ENCODE data around the gene ZNF892.
A peak's percentile ranks its signal among the peaks of the same experiment; 100 is the strongest.

Gene ZNF892

DNA sequence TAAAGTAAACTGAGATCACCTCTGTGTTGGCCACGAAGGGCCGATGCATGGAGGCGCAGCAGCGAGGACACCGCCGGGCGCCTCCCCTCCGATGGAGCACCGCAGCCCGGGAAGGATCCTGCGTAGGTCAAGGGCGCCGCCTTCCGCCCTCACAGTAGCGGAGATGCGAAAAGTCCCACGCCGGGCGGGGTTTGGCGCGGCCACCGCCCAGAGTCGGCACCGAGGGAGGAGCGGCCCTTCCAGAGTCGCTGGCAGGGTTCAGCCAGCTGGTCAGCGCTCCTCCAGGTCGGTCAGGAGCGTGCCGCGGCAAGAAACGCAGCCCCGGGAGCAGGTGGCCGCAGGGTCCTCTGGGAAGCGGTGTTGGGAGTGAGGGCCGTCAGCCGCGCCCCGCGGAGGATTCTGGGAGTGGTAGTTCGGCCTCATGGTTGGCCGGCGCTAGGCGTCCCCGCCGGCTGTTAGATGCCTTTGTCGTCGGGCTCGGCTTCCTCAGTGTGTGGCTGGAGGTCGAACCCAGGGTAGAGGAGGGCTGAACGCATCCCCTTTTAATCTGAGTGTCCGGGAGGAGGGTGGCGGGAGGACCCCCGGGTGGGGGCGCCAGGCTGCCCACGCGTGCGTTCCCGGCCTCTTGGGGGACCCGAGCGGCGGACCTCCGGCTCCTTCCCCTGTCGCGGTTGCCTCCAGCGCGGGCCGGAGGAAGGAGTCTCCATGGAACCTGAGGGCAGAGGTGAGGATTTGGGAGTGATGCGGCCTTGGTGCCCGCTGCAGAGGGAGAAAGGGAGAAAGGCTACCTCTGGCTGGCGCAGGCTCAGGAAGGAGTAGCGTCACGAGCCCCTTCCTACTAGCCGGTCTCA, at the start of gene ZNF892:
Gene ZNF892 (plus strand): TSS at position 411 of the 851 bp plus-strand sequence. CDS start 295 bp downstream, at position 706.
- DNase-seq (ENCODE audit: low spot score) = peak; percentile 93

DNA sequence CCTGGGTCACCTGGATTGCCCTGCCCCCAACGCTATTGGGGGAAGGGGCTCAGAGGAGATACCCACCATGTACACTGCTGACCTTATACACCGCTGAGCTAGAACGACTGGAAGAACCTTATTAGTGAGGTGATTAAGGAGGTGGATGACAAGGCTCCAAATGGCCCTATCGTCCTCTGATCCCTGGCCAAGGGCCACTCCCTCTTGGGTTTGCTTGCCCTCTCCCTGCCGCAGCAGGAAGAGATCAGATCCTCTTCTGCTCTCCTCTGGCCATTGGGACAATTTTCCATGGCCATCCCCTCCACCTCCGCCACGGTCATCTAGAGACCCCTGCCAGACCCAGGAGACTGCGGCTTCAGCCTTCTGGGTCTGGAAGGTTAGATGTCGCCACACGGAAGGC, 48.9 kb upstream of the ZNF892 start:
- no peak for DNase-seq (ENCODE audit: low spot score)

DNA sequence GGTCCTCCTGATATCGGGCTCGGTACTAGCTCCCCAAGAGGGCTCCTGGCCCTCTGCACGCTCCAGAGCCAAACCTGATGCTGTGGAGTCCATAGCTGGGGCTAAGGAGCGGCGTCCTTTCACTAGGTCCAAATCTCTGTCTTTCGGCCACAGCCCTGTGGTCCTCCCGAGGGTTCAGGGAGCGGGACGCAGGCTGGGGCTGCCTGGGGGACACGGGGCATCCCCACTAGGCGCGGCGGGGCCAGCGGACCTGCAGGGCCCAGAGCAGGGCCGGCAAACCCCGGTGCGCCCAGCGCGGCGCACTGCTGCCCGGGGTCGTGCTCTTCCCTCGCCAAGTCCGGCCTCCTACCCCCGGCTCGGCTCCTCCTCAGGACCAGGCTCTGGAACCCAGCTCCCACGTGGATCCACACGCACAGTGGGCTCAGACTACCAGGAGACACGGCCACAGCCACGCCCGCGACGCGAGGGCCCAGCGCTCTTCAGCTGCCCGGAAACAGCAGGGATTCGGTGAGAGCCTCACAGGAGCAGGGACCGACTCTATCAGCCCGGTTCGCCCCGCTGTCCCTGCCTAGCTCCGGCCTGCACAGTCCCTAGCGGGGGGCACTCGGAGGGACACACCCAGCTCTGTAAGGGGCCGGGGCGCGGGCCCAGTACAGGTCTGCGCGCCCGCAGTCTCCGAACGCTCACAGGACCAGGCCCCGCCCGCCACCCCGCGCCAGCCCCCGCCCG, 48.3 kb upstream of the ZNF892 start:
- peak; percentile 44 for DNase-seq (ENCODE audit: low spot score)

DNA sequence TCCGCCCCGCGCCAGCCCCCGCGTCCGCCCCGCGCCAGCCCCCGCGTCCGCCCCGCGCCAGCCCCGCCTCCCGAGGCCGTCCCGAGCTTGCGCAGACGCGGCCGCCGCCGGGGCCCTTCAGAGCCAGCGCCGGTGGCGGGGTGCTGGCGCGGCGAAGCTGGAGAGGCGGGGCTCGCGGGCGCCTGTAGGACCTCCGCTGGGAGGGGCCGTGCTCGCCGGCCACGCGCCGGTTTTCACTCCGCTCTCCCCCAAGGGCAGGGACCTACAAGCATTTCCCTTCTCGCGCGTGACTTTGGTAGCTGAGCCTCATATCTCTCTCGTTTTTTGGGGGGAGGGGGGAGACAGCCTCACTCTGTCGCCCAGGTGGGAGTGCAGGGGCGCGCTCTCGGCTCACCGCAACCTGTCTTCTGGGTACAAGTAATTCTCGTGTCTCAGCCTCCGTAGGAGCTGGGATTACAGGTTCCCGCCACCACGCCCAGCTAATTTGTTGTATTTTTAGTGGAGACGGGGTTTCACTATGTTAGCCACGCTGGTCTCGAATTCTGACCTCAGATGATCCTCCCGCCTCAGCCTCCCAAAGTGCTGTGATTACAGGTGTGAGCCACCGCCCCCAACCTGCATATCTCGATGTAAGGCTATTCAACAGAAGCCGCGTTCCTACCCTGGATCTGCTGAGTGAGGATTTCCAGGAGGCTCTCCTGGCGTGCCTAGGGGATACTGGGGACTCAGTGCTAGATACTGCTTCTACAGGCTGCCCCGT, 47.5 kb upstream of the ZNF892 start, which contains the start of gene ZNF514:
Gene ZNF514 (minus strand): TSS at position 159 of the 760 bp plus-strand sequence. CDS start 6,595 bp downstream, outside the sequence.
- peak; percentile 74 for DNase-seq (ENCODE audit: low spot score)

DNA sequence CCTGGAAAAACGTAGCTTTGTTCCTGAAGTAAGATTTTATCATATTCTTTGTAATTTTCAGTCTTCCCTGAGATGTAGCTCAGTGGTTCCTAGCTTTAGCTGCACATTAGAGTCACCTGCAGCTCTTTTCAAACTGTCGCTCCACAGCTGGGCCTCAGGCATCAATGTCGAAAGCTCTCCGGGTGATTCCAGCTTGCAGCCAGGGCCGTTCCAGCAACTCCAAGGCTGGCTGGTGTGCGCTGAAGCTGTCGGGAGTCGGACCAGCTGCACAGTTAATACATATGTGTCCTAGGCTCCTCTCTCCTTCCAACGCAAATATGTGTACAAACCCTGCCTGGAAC, 42.3 kb upstream of the ZNF892 start:
- no peak for DNase-seq (ENCODE audit: low spot score)

DNA sequence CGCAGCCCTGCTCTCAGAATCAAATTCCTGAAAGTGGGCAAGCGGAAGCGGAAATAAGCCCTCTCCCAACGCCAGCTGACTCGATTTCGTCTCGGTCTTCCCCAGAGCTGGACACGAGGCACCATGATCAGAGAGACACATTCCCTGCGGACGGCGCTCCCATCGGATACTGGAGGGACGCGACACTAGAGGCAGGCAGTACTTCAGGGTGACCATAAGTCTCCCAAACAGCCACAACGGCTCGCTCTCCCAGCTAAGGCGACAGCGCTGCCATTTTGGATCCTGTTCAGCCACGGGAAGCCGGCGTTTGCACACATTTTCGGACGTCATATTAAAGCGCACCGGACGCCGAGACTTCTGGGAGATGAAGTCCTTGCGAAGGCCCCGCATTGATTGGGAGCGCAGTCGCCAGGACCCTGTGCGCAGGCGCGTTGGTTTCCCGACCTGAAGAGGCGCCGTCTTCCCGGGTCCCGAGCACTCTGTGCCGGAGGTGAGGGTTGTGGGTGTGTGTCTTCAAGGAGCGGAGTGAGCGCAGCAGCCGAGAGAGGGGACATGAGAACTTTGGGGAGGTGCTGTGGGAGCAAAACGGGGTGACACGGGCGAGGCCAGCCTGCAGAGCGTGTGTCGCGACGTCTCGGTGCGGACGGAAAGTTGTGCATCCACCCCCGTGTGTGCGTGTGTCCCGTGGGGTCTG, 41.8 kb upstream of the ZNF892 start, which contains the start of gene ZNF2:
Gene ZNF2 (plus strand): TSS at position 439 of the 694 bp plus-strand sequence. CDS start 10,418 bp downstream, outside the sequence.
- peak; percentile 98 for DNase-seq (ENCODE audit: low spot score)

DNA sequence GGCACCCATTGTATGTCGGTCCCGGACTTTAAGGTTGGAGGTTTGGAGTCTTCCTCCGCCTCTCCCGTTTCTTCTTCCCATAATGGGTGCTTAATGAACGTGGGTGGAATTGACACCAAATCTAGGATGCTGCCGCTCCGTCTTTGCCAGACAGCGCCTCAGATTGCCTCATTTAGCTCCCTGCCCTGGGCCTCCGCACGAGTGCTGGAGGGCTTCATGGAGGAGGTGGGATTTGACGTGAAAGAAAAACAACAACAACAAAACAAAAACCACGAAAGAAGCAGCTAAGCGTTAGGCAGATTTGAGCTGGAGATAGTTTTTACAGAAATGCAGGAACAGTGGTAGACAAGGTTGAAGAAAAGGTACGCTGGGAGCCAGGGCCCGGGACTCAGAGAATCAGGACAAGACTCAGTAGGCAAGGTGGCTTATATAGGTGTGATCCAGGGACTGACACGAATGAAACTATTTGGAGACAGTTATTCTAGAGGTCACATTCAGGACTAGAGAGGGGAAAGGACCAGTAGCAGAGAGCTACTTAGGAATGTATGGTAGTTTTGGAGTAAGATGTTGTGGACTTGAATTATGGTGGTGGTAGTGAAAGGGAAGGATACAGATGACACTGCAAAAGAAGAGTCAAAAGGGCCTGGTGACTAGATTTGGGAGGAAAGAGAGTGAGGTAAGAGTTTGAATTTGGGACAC, 41.1 kb upstream of the ZNF892 start:
- DNase-seq (ENCODE audit: low spot score) = no peak

DNA sequence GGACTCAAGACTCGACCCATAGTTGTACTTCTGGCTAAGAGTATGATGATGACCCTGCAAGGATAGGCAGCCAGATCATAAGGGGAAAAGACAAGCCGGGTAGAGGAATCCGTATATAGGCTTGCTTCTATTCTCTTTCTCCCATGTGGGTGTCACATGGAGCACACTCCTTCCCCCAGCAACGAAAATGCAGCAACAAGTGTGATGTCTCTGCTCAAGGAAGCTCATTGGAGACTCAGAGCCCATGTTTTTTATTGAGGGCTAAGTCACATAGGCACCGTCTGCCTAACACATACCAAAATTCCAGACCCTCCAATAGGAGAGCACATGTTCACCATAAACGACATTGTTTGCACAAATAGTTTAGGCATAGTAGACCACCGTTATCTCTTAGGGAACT, 35.4 kb upstream of the ZNF892 start:
- DNase-seq (ENCODE audit: low spot score) = no peak

DNA sequence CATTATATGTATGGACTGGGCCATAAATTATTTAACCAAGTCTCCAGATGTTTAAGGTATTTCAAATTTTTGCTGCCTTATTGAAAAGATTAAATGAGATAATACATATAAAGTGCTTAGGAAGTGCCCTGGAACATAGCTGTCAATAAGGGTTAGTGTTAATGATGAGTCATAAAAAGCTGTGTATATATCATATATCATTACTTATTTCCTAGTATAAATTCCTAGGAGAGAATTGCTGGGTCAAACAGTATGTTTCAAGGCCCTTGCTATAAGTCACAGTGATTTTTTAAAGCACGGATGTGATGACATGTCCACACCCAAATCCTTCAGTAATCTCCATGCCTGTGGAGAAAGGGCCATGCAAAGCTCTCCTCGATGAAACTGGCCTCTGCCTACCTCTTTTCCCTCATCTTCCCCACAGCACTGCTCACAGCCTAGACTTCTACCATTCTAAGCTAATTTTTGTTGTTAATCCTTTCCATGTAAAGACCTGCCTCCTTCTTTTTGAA, 33.2 kb upstream of the ZNF892 start:
- DNase-seq (ENCODE audit: low spot score) = no peak

DNA sequence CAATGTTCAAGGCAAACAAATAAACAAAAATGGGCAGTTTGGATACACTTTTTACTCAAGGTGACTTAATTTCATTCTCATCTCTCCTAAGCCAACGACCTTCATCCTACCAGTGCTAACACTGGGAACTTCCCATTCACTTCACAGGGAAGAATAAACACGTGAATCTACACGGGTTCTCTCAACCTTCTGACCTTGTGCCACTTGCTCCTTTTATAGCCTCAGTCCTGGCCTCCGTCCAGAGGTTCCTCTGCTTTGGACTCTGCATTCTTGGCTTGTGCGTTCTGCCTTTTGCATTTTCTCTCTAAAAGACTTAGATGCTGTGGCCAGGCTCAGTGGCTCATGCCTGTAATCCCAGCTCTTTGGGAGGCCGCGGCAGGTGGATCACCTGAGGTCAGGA, 27.9 kb upstream of the ZNF892 start:
- no peak for DNase-seq (ENCODE audit: low spot score)

DNA sequence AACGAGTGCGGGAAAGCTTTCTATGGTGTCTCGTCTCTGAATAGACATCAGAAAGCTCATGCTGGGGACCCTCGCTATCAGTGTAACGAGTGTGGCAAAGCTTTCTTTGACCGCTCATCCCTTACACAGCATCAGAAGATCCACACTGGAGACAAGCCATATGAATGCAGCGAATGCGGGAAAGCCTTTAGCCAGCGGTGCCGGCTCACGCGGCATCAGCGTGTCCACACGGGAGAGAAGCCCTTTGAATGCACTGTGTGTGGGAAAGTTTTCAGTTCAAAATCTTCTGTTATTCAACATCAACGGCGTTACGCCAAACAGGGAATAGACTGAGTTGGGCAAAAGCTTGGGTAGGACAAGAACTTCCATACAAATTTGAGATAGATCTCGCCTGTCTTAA, 25.5 kb upstream of the ZNF892 start:
- no peak for DNase-seq (ENCODE audit: low spot score)

DNA sequence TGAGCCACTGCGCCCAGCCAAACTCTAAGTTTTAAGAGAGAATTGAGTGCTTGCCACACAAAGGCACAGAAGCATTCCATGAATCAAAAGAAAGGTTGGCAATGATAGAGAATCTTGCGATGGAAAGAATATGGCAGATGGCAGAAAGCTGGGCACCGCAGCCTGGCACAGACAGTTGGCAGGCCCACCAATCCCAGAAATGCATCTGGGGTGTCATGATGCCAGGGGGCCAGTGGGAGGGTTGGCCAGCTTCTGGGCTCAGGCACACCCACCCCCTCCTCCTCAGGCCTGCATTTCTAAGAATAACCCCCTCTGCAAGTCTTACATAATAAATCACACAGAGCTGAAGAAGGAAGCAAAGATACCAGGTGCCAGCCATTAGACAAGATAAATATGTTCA, 22.1 kb upstream of the ZNF892 start:
- DNase-seq (ENCODE audit: low spot score) = no peak

DNA sequence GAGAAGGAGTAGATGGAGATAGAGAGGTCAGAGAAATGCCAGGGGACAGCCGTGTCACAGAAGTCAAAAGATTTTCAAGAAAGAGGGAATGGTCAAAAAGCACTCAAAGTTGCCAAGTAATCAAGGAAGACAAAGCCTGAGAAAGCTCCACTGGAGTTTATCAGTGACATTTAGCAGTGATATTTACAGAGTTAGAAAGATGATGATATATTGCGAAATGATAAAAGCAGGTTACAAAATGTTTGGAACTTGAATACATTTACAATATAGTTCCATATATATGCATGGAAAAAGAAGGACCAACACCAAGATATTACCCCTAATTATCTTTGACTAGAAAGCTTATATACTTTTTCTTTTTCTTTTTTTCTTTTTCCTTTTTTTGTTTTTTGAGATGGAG, 21.3 kb upstream of the ZNF892 start:
- DNase-seq (ENCODE audit: low spot score) = no peak

DNA sequence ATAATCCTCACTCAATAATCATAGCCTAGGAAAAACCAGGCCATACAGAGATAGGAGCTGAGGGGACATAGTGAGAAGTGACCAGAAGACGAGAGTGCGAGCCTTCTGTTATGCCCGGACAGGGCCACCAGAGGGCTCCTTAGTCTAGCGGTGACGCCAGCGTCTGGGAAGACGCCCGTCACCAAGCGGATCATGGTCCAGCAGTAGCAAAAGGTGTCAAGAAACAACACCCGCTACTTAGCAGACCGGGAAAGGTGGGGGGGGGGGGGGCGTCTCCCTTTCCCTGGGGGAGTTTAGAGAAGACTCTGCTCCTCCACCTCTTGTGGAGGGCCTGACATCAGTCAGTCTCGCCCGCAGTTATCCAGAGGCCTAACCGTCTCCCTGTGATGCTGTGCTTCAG, 14.4 kb upstream of the ZNF892 start:
- DNase-seq (ENCODE audit: low spot score) = peak; percentile 49

DNA sequence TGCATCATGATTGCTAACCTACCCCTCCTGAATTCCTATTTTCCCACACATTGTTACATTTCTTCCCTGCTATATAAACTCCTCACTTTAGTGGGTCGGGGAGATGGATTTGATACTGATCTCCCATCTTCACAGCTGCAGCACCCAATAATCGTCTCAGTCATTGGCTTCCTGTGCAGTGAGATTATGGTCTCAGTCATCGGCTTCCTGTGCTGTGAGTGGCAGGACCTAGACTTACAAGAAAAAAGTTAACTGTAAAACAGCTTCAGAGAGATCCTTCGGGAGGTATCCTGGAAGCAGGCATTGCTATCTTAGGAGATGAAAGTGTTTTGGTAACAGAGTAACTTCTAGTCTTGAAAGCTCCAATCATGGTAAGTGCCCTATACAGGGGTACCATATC, 3.4 kb upstream of the ZNF892 start:
- no peak for DNase-seq (ENCODE audit: low spot score)

DNA sequence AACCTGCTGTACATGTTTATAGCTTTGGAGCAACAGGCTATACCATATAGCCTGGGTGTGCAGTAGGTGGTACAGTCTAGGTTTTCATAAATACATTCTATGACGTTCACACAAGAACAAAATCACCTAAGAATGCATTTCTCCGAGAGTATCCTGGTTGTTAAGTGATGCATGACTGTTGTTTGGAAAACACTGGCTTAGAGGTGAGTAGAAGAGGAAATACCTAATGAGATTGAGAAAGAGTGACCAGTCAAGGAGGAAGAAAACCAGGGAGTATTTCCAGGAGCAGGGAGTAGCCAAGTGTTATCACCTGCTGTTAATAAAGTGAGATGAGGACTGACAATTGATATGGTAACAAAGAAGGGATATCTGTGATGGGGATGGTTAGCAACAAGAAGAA, 2.9 kb upstream of the ZNF892 start:
- no peak for DNase-seq (ENCODE audit: low spot score)

DNA sequence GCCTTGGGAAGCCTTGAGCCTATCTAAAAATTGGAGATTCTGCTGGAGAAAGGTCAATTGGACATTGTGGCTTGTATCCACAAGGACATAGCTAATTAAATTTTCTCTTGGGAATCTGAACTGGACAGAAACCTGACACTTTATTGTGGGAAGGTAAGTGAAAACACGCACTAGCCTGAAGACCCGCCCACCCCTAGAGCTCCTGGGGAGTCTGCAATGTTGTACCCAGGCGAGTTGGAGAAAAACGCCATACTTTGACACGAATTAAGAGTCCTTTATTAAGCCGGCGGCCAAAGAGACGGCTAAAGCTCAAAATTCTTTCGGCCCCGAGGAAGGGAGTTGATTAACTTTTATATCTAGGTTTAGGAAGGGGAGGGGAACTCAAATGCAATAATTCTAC, 1.2 kb upstream of the ZNF892 start:
- peak; percentile 1 for DNase-seq (ENCODE audit: low spot score)

DNA sequence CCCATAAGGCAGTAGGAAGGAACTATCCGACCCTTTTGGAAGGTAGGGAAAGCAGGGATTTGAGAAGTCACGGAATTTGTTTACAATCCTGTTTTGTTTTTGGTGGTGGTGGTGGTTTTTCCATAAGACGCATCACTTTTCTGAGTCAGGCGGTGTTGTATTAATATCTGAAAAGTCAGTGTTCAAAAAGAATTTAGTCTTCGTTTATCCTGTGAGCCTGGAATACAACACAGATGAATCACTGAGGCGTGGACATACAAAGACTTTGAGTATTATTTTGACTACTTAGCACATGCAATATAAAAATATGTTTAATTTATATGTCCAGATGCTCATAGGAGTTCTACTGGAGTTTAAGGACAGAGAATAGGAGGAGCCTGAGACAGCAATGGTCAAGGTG, 785 bp downstream of the ZNF892 start:
- no peak for DNase-seq (ENCODE audit: low spot score)

DNA sequence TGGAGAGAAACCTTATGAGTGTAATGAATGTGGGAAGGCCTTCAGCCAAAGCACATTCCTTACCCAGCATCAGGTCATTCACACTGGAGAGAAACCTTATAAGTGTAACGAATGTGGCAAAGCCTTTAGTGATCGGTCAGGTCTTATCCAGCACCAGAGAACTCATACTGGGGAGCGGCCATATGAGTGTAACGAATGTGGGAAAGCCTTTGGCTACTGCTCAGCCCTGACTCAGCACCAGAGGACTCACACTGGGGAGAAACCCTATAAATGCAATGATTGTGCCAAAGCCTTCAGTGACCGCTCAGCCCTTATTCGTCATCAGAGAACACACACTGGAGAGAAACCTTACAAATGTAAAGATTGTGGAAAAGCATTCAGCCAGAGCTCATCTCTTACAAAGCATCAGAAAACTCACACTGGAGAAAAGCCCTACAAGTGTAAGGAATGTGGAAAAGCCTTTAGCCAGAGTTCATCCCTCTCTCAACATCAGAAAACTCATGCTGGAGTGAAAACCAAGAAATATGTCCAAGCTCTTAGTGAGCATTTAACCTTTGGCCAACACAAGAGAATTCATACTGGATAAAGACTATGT, 7.8 kb downstream of the ZNF892 start:
- DNase-seq (ENCODE audit: low spot score) = no peak

DNA sequence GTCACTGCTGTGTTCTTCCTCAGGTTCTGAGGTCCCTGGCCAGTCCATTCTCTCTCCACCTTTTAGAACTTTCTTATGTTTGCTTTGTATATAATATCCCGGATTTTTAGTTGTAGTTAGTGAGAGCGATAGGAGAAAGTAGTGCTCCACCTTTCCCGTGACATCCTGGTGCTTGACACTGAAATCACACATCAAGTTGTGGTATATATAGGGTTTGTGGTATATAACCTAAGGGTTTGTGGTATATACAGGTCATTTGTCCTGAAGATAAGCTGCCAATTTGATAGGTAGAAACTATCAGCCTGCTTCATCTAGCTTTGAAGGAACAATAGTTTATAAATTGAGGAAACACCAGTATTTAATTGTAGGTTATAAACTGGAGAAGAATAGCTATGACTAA, 13.1 kb downstream of the ZNF892 start:
- DNase-seq (ENCODE audit: low spot score) = no peak

DNA sequence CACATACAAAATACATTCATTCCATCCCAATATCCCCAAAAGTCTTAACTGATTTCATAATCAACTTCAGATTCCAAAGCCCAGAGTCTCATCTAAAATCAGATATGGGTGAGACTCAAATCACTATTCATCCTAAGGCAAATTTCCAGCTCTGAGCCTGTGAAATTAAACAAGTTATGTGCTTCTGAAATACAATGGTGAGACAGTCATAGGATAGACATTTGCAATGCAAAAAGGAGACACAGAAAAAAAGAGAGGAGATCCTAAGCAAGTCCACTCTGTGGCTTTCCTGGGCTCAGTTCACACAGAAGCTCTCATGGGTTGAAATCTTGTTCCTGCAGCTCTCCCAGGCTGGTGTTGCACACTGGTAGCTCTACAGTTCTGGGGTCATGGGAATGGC, 18.3 kb downstream of the ZNF892 start:
- no peak for DNase-seq (ENCODE audit: low spot score)

All from cerebellar cortex (tissue), 1 donor.